HG03135 (cell line): ENCODE data around the gene TAS2R43.
"Not testable (repeated sequence)": the region's sequence is repeated elsewhere in the genome, so short reads cannot be mapped to it uniquely, and the experiment has no call there.

Experiments
- ATAC-seq: cut with Tn5 transposase; IDR thresholded peaks from one replicate; pipeline ENCODE4 v1.9.1; 2021; ENCODE audit warnings: mild to moderate bottlenecking, moderate library complexity; ENCODE audit not compliant: unreplicated experiment

Gene TAS2R43

GRCh38 chr12:11092128-11092527 is at the start of gene TAS2R43:
Gene TAS2R43, minus strand, starts transcription at chr12:11092313. Its CDS starts 84 bp downstream, at chr12:11092229.
- ATAC-seq: no peak

- ATAC-seq: no peak
Measured at GRCh38 chr12:11136075-11136474, 44.0 kb upstream of the TAS2R43 start.

DNA sequence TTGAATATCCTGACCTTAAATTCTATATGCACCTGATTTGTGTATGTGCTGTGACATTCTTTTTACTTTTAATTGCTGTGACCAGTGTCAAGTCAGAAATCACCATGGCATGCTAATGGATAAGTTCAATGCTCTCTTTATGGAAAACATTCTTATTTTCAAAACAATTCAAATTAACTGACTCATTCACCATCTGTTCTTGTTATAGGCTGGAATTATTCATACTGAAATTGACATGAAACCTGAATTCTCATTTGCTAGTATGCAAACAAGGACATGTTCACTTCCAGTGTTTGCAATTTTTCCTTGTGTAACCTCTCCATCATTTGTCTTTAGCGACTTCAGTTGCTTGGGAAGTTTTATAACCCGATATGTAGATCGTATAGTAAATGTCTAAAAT is 42.2 kb upstream of the TAS2R43 start, which contains the start of gene TAS2R30:
Gene TAS2R30, minus strand, starts transcription at position 340 of the 400 bp plus-strand sequence. CDS start 400 bp downstream, outside the sequence.
- no peak for ATAC-seq

DNA sequence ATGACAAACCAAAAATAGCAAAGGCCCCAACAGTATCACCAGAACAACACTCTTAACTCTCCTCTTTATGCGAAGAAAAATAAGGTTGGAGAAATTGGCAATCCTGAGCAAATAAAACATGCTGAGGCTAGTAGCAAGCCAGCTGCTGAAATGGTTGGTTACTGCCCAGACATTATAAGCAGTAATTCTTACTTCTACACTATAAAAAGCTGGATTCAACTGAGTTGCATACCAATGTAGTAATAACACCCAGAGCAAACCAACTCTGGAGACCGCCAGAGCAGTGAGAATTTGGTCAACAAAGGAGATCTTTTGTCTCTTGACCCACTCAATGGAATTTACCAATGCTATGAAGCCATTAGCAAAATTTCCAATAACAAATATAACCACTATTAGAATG is 41.7 kb upstream of the TAS2R43 start:
- ATAC-seq: no peak

GRCh38 chr12:11133162-11133561 is 41.0 kb upstream of the TAS2R43 start:
- no peak for ATAC-seq

DNA sequence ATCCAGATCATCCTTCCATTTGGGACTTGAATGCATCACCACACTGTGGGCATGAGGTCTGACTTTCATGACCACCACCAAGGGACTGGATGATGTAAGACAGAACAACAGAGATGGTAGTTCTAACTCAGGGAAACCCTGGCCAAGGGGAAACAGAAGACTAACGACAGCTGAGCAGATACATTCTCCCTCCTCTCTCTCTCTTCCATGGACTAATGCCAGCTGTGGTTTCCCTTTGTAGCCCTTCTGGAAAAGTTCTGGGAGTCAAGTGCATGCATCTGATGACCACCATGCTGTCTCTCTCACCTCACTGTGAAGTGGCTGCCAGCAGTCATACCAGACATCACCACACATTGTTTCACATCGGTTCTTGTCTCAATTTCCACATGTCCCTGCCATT is 38.9 kb upstream of the TAS2R43 start:
- no peak for ATAC-seq

DNA sequence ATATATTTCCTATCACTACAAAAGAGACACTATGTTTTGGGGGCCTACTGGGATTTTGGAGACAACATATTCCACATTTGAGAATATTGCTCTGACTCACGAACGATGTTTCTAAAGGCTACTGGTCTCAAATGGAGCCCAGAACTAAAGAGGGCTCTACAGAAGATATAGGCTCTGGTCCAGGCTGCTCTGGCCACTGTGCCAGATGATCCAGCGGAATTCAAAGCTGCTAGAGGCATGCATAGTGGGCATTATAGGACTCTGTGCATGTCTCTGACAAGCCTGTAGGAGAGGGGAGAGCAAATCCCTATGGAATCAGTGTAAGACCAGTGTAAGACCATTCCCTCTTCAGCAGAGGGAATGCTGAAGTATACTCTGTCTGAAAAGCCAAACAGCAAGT is 38.3 kb upstream of the TAS2R43 start:
- ATAC-seq: no peak

DNA sequence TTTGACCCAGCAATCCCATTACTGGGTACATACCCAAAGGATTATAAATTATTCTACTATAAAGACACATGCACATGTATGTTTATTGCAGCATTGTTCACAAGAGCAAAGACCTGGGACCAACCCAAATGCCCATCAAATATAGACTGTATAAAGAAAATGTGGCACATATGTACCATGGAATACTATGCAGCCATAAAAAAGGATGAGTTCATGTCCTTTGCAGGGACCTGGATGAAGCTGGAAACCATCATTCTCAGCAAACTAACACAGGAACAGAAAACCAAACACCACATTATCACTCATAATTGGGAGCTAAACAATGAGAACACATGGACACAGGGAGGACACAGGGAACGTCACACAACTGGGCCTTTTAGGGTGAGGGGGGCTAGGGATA is 22.0 kb upstream of the TAS2R43 start:
- not testable (repeated sequence) for ATAC-seq

- not testable (repeated sequence) for ATAC-seq
Measured at GRCh38 chr12:11111213-11111612, 19.1 kb upstream of the TAS2R43 start.

- no peak for ATAC-seq
Measured at GRCh38 chr12:11108862-11109261, 16.7 kb upstream of the TAS2R43 start.

- ATAC-seq: no peak
Measured at GRCh38 chr12:11107719-11108118, 15.6 kb upstream of the TAS2R43 start.

DNA sequence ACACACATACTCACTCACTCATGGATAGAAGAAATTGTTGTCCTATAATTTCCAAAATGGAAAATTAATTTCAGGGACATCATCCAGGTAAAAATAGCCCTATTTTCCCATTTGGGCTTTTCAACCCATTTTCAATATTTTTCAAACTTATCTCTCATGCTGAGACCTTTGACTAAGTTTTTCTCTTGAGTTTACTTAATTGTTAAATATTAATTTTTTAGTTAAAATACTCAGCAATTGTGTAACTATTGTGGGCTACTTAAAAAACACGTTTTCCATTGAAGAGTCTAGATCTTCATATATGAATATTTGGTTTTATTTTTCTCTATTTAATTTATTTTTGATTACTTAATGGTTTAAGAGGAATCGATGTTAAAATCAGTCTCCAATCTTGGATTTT is 14.2 kb upstream of the TAS2R43 start:
- ATAC-seq: no peak

DNA sequence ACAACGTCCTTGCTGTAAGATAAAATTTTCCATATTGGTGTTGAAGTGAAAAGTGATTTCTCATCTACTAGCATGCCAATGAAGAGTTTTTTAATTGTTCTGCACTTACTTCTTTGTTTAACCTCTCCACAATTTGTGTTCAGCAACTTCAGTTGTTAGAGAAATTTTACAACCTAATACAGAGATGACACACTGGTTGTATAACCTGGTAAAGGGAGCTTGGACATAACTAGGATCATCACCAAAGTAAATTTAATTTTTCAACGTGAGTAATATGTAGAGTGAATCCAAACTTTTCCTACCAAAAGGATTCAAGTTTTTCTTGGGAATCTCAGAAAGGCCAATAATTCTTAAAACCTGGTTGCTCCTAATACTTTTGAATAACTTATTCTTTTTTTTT is 13.4 kb upstream of the TAS2R43 start:
- no peak for ATAC-seq

DNA sequence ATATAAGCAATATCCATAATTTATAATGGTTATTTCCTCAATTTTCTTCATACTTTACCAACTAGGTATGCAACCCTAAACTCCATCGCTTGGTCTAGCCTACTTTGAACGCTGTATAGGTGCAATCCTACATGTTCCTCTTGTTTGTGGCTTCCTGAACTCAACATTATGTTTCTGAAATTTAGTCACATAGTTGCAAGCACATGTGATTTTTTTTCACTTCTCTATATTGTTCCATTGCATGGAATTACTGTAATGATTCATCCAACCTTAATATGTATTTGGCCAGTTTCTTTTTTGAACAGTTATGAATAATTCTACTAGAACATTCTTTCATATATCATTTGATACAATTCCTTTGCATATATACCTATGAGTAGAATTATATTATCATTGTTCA is 2.8 kb upstream of the TAS2R43 start:
- ATAC-seq: not testable (repeated sequence)

GRCh38 chr12:11089246-11089645 is 2.9 kb downstream of the TAS2R43 start:
- no peak for ATAC-seq

DNA sequence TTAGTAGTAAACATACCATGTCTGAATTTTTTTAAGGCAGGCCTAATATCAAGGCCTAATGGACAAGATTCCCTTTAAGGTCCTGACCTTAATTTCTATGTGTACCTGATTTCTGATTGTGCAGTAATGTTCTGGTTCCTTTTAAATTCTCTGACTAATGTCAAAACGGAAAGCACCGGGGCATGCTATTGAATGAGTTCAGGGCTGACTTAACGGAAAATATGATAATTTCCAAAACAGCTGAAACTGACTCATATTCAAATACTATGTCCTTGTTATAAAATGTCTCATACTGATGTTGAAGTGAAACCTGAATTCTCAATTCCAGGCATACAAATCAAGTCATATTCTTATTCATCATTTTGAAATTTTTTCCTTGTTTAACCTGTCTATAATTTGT is 6.7 kb downstream of the TAS2R43 start:
- ATAC-seq: no peak

DNA sequence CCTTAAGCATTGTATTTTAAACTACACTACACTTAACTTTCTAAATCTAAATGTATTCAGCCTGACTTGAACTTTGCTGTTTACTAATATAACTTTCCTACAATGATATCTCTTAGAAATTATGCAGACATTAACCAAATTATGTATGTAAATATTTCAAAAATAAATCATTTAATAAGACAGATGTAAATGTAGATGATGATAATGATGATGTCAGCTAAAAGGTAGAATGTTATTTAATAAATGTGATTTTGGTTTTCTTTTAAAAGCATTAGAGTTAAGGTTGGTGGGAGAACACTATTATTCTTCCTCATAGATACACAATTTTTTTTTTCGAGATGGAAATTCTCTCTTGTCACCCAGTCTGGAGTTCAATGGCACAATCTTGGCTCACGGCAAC is 10.1 kb downstream of the TAS2R43 start:
- no peak for ATAC-seq

DNA sequence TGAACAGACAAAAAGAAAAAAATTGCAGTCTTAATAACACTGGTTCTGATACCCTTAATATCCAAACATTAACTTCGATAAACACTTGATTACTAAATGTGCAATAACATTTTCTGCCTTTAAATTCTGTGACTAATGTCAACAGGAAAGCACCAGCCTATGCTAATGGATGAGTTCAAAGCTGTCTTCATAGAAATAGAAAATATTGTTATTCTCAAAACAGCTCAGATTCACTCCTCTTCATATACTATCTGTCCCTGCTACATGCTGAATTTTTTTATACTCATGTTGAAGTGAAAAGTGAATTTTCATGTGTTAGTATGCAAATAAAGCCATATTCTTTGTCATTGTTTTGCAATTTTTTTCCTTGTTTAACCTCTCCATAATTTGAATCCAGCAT is 13.9 kb downstream of the TAS2R43 start:
- ATAC-seq: no peak

DNA sequence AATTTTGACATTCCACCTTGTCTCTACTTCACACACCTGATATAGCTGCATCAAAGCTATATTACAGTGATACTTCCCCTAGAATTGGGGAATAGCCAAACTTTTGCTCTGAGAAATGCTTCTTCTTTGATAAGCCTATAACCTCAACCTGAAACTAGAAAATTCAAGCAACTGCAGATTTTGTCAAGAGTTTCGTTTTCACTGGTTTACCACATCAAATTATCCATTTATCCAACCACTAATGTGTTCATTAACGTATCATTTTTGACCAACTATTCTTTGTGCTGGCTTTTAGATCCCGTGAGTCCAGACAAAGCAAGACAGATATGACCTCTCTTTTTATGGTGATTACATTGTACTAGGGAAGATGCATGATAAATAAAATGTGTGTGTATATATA is 16.5 kb downstream of the TAS2R43 start:
- no peak for ATAC-seq

DNA sequence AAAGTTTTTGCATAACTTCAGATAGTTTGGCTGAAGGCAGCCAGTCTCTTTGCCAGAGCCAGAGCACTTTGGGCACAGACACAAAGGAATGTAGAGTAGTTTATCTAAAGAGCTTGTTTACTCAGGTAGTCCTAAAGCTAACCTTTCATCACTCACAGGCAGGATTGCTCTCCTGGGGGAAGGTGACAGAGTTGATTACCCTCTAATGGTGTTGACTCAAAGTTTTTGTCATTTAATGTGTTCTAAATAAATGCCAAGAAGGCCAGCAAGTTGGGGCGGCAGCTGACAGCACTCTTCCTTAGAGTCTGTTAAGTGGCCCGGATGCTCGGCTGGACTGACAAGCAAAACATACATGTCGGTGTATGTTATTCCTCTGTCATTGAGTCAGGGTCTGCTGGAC is 20.7 kb downstream of the TAS2R43 start:
- no peak for ATAC-seq

GRCh38 chr12:11070999-11071398 is 21.1 kb downstream of the TAS2R43 start:
- no peak for ATAC-seq

- ATAC-seq: no peak
Measured at GRCh38 chr12:11069854-11070365, 22.2 kb downstream of the TAS2R43 start.

GRCh38 chr12:11067514-11067913 is 24.6 kb downstream of the TAS2R43 start:
- no peak for ATAC-seq
